ENCODE measurements around the gene SEPTIN6. TPM values are rescaled to one million over a fixed set of nuclear protein-coding genes. Genes with fewer than 3 reads are reported as not detected.

Gene SEPTIN6
- total and polyA plus RNA-seq, 2 experiments from 2014 or later, result 51.0 to 78.7 TPM

GRCh38 chrX:119709630-119710029 lies 16.7 kb upstream of the SEPTIN6 start:
- Histone ChIP-seq H3K4me3 (no peak overlapping the region), H3K27me3 (no peaks in the 10 kb centered on the region), H3K9me3 (ENCODE audit: low read depth) (no peaks in the 10 kb centered on the region), H3K36me3 (no peaks in the 10 kb centered on the region), H3K27ac (no peak overlapping the region), H3K4me1 (ENCODE audit: low read depth) (no peaks in the 10 kb centered on the region)
- no peak for DNase-seq (ENCODE audit: low read depth in 1 of 2, low spot score in 1 of 2)
- no peak for TF ChIP-seq CTCF (IDR thresholded peaks at IDR 0.05; ENCODE audit: low read depth, low read length)

GRCh38 chrX:119708936-119709335 lies 16.0 kb upstream of the SEPTIN6 start:
- Histone ChIP-seq H3K4me3 (no peak overlapping the region), H3K27me3 (no peaks in the 10 kb centered on the region)

GRCh38 chrX:119706616-119707015 lies 13.6 kb upstream of the SEPTIN6 start:
- Histone ChIP-seq H3K4me1 (ENCODE audit: low read depth) (no peaks in the 10 kb centered on the region), H3K4me3 (no peak overlapping the region), H3K27me3 (no peaks in the 10 kb centered on the region), H3K36me3 (no peaks in the 10 kb centered on the region), H3K27ac (no peak overlapping the region), H3K9me3 (ENCODE audit: low read depth) (no peaks in the 10 kb centered on the region)
- no peak for DNase-seq (ENCODE audit: low read depth in 1 of 2, low spot score in 1 of 2)
- no peak for TF ChIP-seq CTCF (IDR thresholded peaks at IDR 0.05; ENCODE audit: low read depth, low read length)

More at GRCh38 chrX:119708936-119709335, 16.0 kb upstream of the SEPTIN6 start:
- H3K4me1 ChIP-seq (ENCODE audit: low read depth), result no peaks in the 10 kb centered on the region
- no peak overlapping the region for H3K27ac ChIP-seq
- peak in 1 of 2 donors; percentile 40 for DNase-seq (ENCODE audit: low read depth in 1 of 2, low spot score in 1 of 2)
- no peaks in the 10 kb centered on the region for H3K9me3 ChIP-seq (ENCODE audit: low read depth)
- no peak for TF ChIP-seq CTCF (IDR thresholded peaks at IDR 0.05; ENCODE audit: low read depth, low read length)
- no peaks in the 10 kb centered on the region for H3K36me3 ChIP-seq

- Histone ChIP-seq H3K27ac (no peak overlapping the region), H3K36me3 (no peaks in the 10 kb centered on the region), H3K4me1 (ENCODE audit: low read depth) (peaks cover 3% of the 10 kb centered on the region), H3K4me3 (no peak overlapping the region), H3K27me3 (no peaks in the 10 kb centered on the region), H3K9me3 (ENCODE audit: low read depth) (no peaks in the 10 kb centered on the region)
- peak; percentile 63 to 79 for DNase-seq (ENCODE audit: low read depth in 1 of 2, low spot score in 1 of 2)
- peak; percentile 65 for TF ChIP-seq CTCF (IDR thresholded peaks at IDR 0.05; ENCODE audit: low read depth, low read length)
Observed at GRCh38 chrX:119698845-119699244, 5.9 kb upstream of the SEPTIN6 start.

- Histone ChIP-seq H3K27ac (no peak overlapping the region), H3K36me3 (no peaks in the 10 kb centered on the region), H3K4me1 (ENCODE audit: low read depth) (peaks cover 5% of the 10 kb centered on the region), H3K4me3 (no peak overlapping the region), H3K9me3 (ENCODE audit: low read depth) (no peaks in the 10 kb centered on the region), H3K27me3 (no peaks in the 10 kb centered on the region)
- DNase-seq (ENCODE audit: low read depth in 1 of 2, low spot score in 1 of 2), result no peak
- TF ChIP-seq CTCF (IDR thresholded peaks at IDR 0.05; ENCODE audit: low read depth, low read length), result no peak
Observed at GRCh38 chrX:119696251-119696890, 3.4 kb upstream of the SEPTIN6 start.

All from cardiac muscle cell (in vitro differentiated cells and primary cell).